ENCODE data around the gene ZNF581.

Gene ZNF581

GRCh38 chr19:55676383-55676782 lies 32.9 kb downstream of the ZNF581 start:
- TF ChIP-seq CTCF (IDR thresholded peaks at IDR 0.05; ENCODE audit: control insufficient read depth, extremely low read depth, insufficient read depth) = peak; percentile 55
- peak; percentile 93 for DNase-seq (ENCODE audit: low read depth)
- peak overlapping the region; percentile 77 for H3K4me3 ChIP-seq (ENCODE audit: low read depth, low read length)

- TF ChIP-seq CTCF (IDR thresholded peaks at IDR 0.05; ENCODE audit: control insufficient read depth, extremely low read depth, insufficient read depth) = no peak
- H3K4me3 ChIP-seq (ENCODE audit: low read depth, low read length) = peak overlapping the region; percentile 77
- no peak for DNase-seq (ENCODE audit: low read depth)
Observed at GRCh38 chr19:55676889-55677505, 33.5 kb downstream of the ZNF581 start.

GRCh38 chr19:55677572-55678028 lies 34.2 kb downstream of the ZNF581 start:
- TF ChIP-seq CTCF (IDR thresholded peaks at IDR 0.05; ENCODE audit: control insufficient read depth, extremely low read depth, insufficient read depth) = no peak
- H3K4me3 ChIP-seq (ENCODE audit: low read depth, low read length) = peak overlapping the region; percentile 77
- no peak for DNase-seq (ENCODE audit: low read depth)

GRCh38 chr19:55678121-55678671 lies 34.7 kb downstream of the ZNF581 start:
- peak overlapping the region; percentile 77; the same call in 1 of the 2 replicates for H3K4me3 ChIP-seq (ENCODE audit: low read depth, low read length)
- no peak for DNase-seq (ENCODE audit: low read depth)
- TF ChIP-seq CTCF (IDR thresholded peaks at IDR 0.05; ENCODE audit: control insufficient read depth, extremely low read depth, insufficient read depth) = no peak

- no peak for TF ChIP-seq CTCF (IDR thresholded peaks at IDR 0.05; ENCODE audit: control insufficient read depth, extremely low read depth, insufficient read depth)
- no peak for DNase-seq (ENCODE audit: low read depth)
- H3K4me3 ChIP-seq (ENCODE audit: low read depth, low read length) = no peak overlapping the region
Observed at GRCh38 chr19:55679343-55680257, 36.2 kb downstream of the ZNF581 start.

- DNase-seq (ENCODE audit: low read depth) = no peak
- no peak overlapping the region for H3K4me3 ChIP-seq (ENCODE audit: low read depth, low read length)
- TF ChIP-seq CTCF (IDR thresholded peaks at IDR 0.05; ENCODE audit: control insufficient read depth, extremely low read depth, insufficient read depth) = no peak
Observed at GRCh38 chr19:55680339-55681130, 37.1 kb downstream of the ZNF581 start.
